Stimulated activated CD8-positive, alpha-beta memory T cell treated with anti-CD3 and anti-CD28 coated beads, Interleukin-7, amount 100 ng/mL, for 48 hours (primary cell): ENCODE data around the gene CNTN1.

Experiments
- DNase-seq, 2 donors: peaks; one replicate each; pipeline ENCODE4 v3.0.0-alpha.2; 2020; ENCODE audit warnings: low read depth in 1 of 2; ENCODE audit errors: extremely low read depth in 1 of 2

CNTN1 gene

DNA sequence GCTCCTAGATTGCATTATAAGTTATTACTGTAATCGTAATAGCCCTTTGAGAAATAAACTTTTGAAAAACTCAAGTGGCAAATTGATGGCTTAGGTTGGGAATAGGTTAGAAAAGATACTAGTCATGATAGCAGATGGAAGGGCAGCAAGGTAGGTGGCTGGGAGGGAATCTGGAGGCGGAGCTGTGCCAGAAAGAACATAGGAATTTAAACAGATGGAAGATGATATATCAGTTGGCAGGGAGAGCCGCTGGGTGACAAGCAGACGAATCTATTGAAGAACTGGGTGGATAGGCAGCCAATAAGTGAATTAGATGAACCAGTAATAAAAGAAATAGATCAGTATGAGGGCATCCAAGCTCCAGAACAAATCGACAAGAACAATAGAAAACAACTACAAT lies 142.1 kb downstream of the CNTN1 start:
- DNase-seq = no peak

DNA sequence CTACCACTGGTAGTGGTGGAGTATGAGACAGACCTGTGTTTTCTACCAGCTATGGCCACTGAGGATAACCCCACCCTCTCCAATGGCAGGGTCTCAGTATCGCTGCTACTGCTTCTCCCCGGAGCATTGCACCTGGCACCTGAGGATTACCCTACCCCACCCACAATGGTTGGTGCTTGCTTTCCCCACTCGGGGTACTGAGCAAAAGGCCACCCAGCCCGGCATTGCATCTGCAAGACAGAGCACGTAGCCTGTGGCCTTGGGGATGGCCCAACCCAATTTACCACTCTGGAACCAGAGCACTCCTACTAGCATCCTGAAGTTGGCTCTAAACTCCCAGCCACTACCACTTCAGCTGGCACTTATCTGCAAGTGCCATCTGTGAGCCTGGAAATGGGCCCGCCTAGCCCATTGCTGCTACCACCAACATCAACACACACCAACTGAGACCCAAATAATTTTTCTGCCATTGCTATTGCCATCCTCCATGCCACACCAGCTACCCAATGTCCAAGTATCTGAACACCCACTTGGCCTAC lies 145.7 kb downstream of the CNTN1 start:
- DNase-seq = no peak

DNA sequence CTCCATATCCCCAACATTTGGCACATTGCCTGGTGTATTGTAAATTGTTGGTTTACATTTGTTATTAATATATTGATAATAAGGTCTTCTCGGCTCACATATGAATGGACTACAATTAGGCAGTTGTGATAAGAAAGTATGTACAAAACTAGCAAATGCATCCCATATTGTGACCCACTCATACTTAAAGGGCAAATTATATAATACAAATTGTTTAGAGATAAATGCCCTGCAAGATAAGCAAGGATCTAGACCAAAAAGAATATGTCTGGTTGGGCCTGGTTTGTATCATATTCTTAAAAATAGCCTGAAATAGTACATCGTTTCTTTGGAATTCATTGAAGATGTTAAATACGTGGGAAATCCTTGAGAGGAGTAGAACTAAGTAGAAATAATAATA lies 151.3 kb downstream of the CNTN1 start:
- no peak for DNase-seq

DNA sequence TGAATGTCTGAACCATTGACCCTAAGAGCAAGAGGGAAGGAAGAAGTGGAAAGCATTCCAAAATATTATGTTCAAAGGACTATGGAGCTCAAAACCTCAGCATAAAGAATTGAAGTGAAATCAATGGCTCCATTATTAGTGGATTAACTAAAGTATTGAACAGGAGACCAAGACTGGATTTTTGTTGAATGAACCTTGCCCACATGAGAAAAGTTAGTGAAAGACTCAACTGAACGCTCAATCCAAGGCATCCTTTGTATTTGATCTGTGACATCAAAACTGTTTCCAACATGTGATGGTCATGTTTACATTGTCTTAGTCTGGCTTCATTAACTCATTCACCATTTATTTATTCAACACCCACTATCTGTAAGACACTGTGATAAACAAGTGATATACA lies 161.0 kb downstream of the CNTN1 start:
- no peak for DNase-seq

DNA sequence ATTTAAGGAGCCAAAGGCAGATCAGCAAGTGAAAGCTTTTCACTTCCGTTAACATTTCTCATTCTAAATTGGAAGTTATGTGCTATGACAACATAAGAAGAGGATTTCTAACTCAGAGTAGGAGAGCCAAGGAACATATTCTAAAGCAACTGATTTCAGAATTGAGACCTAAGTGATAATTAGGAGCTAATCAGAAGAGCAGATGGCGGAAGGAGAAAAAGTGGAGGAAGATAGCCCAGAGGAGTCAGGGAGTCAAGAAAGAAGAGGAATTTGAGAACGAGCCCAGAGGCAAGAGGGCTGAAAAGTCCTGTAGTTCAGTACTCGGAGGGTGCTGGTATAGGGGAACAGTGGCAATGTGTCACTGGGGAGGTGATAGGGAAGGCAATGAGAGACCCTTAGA lies 162.4 kb downstream of the CNTN1 start:
- DNase-seq = no peak

DNA sequence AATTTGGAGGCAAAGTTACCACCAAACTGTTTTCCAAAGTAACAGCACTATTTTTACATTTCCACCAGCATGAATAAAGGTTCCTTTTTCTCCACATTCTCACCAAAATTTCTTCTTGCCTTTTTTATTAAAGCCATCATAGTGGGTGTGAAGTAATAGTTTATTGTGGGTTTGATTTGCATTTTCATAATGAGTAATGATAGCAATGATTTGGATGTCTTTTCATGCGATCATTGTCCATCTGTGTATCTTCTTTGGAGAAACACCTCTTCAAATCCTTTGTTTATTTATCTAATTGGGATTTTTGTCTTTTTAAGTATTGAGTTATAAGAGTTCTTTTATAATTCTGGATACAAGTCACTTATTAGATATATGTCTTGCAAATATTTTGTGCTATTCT lies 172.7 kb downstream of the CNTN1 start:
- no peak for DNase-seq

DNA sequence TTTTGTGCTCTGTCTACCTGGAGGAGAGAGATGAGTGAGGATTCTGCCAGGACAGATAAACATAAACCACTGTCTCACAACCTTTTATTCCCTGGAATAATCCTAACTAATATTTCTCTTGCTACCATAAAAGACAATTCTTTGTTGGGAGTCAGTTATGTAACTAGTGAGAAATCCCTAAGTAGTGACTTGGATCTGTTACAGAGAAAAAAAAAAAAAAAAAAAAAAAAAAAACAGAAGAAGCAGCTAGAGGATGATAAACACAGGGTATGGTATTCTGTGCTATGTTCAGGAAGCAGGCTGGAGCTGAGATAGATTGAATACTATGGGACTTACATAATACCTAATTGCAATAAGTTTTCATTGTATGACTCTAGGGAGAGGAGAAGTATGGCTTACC lies 178.7 kb downstream of the CNTN1 start:
- DNase-seq = no peak

DNA sequence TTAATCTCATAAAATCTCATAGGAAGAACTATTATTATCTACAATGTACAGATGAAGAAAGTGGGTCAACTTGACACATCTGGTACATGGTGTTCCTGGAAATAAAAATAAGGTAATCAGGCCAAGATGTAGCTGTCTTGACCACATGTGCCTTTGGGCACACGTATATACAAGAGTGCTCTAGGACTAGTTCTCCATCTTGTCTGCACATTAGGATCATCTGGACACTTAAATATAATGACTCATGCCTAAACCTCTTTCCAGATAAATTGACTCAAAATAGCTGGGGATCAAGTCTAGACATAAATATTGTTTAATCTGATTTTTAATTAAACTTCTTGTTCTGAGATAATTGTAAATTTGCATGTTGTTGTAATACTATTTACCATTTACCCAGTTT lies 182.6 kb downstream of the CNTN1 start:
- no peak for DNase-seq

DNA sequence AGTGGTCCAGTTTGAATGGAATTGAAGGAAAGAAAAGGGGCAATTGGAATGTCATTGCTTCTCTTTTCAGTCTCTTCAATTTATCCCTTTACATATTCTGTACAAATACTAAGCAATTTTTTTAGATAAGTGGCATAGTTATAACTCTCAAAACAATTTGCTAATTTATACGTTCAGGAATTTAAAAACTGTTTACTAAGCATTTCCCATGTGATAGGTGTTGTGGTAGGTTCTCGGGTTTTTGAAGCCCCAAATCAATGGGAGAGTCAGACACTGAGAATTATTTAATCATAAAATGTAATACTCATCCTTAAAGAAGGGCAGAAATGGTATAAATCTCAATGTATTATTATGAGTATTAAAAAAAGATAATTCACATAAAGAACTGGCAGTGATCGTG lies 197.1 kb downstream of the CNTN1 start:
- DNase-seq = no peak

DNA sequence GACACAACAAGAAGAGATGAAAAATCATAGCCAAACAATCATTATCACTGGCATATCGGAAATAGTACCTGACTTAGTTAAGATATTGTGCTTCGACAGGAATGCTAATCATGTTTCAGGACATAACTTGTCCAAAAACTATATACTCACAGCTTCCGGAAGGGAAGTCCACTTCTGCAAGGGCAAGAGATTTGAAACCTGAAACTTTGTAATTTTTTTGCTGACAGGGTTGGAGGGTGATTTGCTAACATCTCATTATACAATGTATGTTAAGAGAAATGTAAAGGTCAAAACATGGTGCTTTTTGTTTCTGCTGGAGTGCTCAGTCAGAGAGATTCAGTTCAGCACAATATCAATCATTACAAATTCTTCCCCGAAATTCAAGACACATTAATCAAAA lies 200.3 kb downstream of the CNTN1 start:
- no peak for DNase-seq

DNA sequence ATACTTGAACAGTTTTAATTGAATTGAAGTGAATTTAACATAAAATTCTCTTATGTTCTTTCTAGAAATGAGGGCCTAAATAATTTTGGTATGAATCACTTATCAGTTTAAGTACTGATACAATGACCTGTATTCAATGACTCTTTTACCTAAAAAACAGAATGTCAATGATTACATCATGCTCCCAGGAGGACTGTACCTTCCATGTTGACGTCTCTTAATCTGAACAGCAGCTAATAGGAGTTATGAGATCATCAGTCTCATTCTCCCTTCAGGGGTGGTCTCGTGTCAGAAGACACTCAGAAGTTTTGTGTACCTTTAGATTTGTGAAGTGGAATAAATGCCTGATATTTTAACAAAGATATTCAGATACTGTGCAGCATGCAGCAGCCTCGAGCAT lies 206.3 kb downstream of the CNTN1 start:
- DNase-seq = no peak

DNA sequence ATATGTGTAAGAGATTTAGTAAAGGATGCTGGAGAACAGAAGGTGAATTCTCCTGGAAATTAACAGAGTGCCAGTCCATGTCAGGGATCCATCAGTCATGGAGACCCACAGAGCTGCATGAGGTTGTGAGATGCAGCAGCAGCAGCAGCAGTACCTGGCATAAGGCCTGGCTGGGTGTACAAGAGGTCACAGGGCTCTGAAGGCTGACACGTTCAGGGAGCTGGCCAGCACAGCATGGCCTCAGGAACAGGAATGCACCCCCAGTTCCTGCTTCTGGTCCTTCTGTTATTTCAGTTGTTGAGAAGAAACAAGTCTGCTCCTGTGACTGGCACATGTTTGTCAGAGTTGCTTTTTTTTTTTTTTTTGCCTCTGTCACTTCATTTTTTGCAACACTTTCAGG lies 210.8 kb downstream of the CNTN1 start:
- DNase-seq = no peak

DNA sequence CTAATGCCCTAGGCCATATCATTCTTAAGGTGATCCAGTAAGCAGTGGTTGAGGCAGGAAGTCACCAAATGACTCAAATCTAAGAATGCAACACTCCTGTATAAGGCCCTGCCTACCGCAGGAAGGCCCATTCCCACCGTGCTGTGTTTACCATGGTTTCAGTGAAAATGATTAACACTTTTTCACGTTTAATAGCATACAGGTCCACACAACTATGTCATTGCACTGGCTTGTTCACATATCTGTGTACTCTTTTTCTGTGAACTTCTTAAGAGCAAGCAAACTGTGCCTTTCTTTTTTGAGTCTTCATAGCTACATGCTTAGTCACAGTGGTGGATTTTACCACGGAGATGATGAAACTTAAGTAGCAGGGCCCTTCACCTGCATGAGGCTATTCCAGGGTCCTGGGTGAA lies 214.9 kb downstream of the CNTN1 start:
- DNase-seq = no peak

DNA sequence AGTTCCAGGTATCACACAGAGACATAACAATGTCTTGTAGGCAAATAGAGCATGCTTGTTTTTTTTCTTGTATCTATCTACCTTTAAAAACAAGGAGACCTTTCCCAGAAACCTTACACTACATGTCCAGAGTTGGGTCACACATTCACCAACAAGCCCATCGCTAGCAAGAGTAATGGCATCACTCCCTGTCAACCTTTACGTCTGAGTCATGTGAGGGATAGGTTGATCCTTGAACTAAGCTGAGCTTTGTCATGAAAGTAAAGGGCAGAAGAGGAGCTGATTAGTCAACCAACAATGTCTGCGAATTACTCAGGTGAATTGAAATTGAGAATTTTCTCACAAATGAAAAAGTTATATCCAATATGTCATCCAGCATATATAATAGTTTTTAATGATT lies 219.4 kb downstream of the CNTN1 start:
- DNase-seq = no peak

DNA sequence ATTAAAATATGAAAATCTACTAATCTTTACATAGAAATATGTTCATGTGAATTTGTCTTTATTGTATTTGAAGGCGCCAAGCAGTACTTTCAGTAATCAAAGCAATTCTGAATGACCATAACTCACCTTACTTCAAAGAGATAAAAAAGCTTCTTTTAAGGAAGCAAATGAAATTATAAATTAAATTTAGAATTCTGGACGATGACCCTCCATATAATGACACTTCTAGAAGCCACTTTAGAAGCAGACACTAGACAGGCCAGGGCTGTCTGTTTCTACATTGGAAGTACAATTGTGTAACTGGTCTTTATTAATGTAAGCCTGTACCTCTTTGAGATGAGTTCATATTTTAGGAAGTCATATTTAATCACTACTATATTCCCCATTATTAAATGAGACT lies 222.9 kb downstream of the CNTN1 start:
- DNase-seq = no peak

DNA sequence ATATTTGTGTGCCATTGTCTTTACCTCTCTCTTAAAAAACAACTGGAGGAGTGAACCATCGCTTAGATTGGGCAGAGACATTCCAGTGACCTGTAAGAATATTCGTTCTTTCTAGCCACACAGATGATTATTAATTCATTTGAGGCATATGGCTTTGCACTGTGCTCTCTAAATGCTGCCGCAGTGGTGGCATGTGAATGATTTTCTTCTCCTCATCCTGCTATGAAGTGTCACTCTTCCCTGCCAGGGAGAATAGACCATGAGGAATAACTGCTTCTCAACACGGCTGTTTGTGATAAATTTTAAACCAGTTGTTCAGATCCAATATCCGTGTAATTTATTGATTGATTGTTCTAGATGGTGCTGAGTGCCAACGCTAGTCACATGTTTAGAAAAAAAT lies 225.3 kb downstream of the CNTN1 start:
- DNase-seq = no peak

DNA sequence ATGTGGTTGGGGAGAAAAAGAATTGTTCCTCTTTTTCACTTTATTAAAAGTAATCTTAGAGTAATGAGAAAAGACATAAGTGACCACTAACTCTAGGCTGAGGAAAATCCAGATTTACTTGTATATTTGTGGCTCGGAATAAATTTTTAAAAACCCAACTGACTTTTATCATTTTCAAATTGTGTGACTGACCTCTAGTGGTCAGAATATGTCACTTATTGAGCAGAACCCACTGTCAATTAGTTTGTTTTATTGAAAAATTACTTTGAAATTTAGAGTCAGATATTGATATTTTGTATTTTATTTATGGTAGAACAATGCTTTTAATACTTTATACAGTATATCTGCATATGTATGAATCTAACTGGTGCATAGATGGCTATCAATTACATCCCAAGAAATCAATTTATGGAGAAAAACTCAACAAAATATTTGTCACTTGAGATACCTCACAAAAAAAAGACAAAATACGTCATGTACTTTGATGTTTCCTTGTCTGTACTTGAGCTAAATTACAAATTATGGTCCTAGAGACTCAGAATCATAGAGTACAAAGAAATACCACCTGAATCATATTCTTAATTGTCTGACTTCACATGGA lies 229.4 kb downstream of the CNTN1 start:
- no peak for DNase-seq

DNA sequence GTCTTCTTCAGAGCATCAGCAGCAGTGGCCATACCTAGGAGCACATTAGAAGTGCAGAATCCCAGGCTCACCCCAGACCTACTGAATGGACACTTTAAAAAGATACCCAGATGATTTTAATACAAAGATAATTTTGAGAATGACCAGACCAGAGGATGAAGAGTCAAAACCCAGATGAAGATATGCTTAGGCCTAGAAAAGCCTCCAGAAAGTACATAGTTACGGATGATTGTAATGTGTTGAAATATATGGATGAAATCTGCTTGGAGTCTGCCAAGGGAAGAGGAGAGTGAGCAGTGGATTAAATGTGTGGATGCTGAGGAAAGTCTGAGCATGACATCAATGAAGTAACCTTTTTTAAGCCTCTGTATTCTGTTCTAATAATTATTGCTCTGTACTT lies 245.7 kb downstream of the CNTN1 start:
- no peak for DNase-seq

DNA sequence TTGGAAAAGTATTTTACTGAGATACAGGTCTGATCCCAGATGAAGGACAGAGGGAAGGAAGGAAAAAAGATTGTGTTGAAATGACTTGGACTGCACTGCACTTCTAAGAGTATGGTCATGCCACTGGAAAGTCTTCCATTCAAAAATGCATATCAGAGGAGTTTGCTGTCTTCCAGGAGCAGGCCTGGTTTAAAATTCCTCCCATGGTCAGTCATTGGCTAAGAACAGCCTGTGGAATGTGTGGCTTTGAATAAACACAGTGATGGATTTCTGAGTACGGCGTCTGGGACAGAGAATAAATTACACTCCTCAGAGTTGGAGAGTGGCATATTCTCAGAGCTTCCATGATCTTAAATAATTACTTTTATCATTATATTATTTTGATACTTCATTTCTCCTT lies 250.1 kb downstream of the CNTN1 start:
- DNase-seq = no peak

DNA sequence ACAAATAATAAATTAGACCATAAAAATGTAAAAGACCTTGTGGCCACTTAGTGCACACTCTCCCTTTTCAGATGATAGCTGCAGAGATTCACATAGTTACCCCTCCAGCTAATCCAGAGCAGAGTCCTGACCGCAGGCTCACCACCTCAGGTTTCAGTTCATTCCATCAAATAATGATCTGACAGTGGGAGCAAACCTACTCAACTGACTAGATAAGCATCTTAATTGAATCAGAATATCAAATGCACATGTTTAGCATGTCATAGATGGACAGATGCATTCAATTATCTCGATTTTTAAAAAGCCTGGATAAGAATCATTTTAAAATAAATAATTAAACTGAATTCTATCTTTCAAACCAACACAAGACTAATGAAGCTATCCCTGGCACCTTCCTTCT lies 253.5 kb downstream of the CNTN1 start:
- no peak for DNase-seq

DNA sequence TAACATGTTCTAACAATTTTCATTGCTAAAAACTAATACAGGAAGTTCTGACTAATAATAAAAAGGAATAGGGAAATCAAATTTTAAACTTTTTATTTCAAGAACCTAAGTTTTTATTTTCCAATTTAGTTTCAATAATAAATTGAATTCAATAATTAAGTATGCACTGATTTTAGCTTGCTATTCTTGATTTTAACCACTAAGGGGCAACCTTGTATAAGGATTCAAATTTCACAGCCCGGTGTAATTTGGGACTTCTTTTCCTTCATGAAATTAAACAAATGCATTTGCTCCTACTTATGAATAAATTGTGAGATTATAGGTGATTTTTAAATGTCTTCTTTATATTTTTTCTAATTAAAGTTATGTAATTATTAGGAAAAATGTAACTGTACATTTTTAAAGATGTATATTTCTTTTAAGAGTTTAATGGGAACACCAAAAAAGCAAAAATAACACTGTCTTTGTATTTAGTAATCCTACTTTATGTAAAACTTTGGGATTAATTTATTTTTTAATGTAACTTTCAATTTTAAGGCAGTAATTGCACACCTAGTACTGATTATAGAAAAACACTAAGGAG lies 254.5 kb downstream of the CNTN1 start:
- DNase-seq = no peak

DNA sequence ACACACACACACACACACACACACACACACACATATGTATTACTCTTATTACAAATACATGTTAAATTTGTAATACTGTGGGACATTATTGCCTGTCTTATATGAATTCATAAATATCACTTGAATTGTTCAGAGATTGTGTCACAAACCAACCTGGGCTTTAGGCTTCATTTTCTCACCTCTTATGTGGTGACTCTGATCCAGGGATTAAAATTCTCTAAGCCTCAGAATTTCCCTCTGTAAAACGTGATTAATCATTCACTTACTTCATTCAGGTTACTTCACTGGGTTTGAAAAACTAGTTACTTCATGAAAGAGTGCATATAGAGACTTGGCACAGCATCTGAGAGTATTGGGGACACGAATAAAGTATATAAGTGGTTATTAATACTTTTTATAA lies 255.6 kb downstream of the CNTN1 start:
- no peak for DNase-seq

DNA sequence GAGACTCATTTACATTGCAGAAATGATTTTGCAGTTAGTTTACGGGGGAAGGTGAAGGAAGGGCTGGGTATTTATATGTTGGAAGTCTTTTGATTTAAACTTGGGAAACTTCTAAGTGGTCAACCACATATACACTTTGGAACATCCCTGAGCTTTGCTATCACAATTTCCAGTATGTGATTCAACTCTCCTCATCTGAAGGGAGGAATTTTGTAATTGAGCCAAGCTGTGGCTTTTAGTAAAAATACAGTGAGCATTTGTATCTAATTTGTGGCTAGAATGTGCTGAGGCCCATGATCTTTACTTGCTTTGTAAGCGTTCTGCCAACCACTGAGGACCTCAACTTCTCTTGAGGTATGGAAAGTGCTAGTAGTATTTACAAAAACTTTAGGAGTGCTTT lies 260.8 kb downstream of the CNTN1 start:
- DNase-seq = no peak
